SK-N-SH (cell line): ENCODE data around the gene MILR1. TPM values are rescaled to one million over a fixed set of nuclear protein-coding genes. Genes with fewer than 3 reads are reported as not detected.
"Not testable (repeated sequence)": the region's sequence is repeated elsewhere in the genome, so short reads cannot be mapped to it uniquely, and the experiment has no call there.

Source experiments
- CTCF ChIA-PET: fragments of 300-600, 350-600 bp; formaldehyde crosslinking; extraction: SDS; loops from one replicate; lab custom pipeline; 2021; lab: Yijun Ruan, JAX
- POLR2A ChIA-PET: fragments of 350-600 bp; sonication (Branson Sonifier 250); formaldehyde crosslinking; extraction: SDS; loops from one replicate; lab custom pipeline; 2020; ENCODE audit warnings: antibody characterized with exemption, inconsistent platforms; lab: Yijun Ruan, JAX
- DNase-seq: peaks from one replicate; pipeline ENCODE4 v3.0.0; 2012
- H2AFZ ChIP-seq: fragments of 200-600 bp; sonication (generic); 2 replicates; pipeline ENCODE4 v1.8.1; 2016; ENCODE audit warnings: antibody characterized with exemption, mild to moderate bottlenecking, low read depth
- H3F3A ChIP-seq: fragments of 200-600 bp; sonication (generic); replicated peaks from 2 replicates; pipeline ENCODE3; 2016; ENCODE audit warnings: antibody characterized with exemption, mild to moderate bottlenecking; ENCODE audit not compliant: insufficient read depth
- H3K27ac ChIP-seq, 2 experiments: fragments of 200-500 bp in 1 of 2; fragments of 200-600 bp in 1 of 2; sonication (Bioruptor generic) in 1 of 2; sonication (generic), shearing (Covaris generic) in 1 of 2; 2 replicates each; pipeline versions ENCODE4 v1.5.1 to v1.6.1; 2014 to 2016; ENCODE audit warnings: low read depth in 2 of 2, inconsistent platforms in 1 of 2, low read length in 1 of 2, mild to moderate bottlenecking in 1 of 2, mixed read lengths in 1 of 2
- H3K27me3 ChIP-seq: fragments of 200-600 bp; sonication (generic), shearing (Covaris generic); 2 replicates; pipeline ENCODE4 v1.6.1; 2016; ENCODE audit warnings: mixed run types; ENCODE audit not compliant: insufficient read depth
- H3K36me3 ChIP-seq, 2 experiments: fragments of 200-500 bp in 1 of 2; fragments of 200-600 bp in 1 of 2; sonication (Bioruptor generic) in 1 of 2; sonication (generic) in 1 of 2; replicated peaks in 1 of 2; 2 replicates each; pipeline versions ENCODE3 to v1.5.1; 2014 to 2016; ENCODE audit warnings: low read length in 1 of 2, mild to moderate bottlenecking in 1 of 2; ENCODE audit not compliant: insufficient read depth in 2 of 2, control insufficient read depth in 1 of 2
- H3K4me1 ChIP-seq, 2 experiments: fragments of 200-500 bp in 1 of 2; fragments of 200-600 bp in 1 of 2; sonication (Bioruptor generic) in 1 of 2; sonication (generic), shearing (Covaris generic) in 1 of 2; 2 replicates each; pipeline versions ENCODE4 v1.5.1 to v1.6.1; 2014 to 2016; ENCODE audit warnings: low read depth in 1 of 2, low read length in 1 of 2, mixed run types in 1 of 2; ENCODE audit not compliant: insufficient read depth in 2 of 2, control insufficient read depth in 1 of 2
- H3K4me2 ChIP-seq: fragments of 200-600 bp; sonication (generic), shearing (Covaris generic); 2 replicates; pipeline ENCODE4 v1.6.1; 2017; ENCODE audit warnings: mixed run types
- H3K4me3 ChIP-seq, 2 experiments: fragments of 200-500 bp in 1 of 2; fragments of 200-600 bp in 1 of 2; sonication (Bioruptor generic) in 1 of 2; sonication (generic), shearing (Covaris generic) in 1 of 2; 2 replicates each; pipeline versions ENCODE4 v1.5.1 to v1.8.1; 2014 to 2016; ENCODE audit warnings: low read depth in 2 of 2, inconsistent platforms in 1 of 2, low read length in 1 of 2, mild to moderate bottlenecking in 1 of 2, mixed read lengths in 1 of 2, moderate library complexity in 1 of 2
- H3K79me2 ChIP-seq: fragments of 200-600 bp; sonication (generic); 2 replicates; pipeline ENCODE4 v1.8.1; 2017; ENCODE audit warnings: mild to moderate bottlenecking; ENCODE audit not compliant: insufficient read depth
- H3K9ac ChIP-seq: fragments of 200-600 bp; sonication (generic); 2 replicates; pipeline ENCODE4 v1.6.1; 2017; ENCODE audit warnings: mixed run types
- H3K9me2 ChIP-seq: fragments of 200-600 bp; sonication (generic); 2 replicates; pipeline ENCODE4 v1.6.1; 2017; ENCODE audit warnings: mixed run types
- H3K9me3 ChIP-seq: fragments of 200-600 bp; sonication (generic); 2 replicates; pipeline ENCODE4 v1.6.1; 2017; ENCODE audit warnings: mixed run types, mild to moderate bottlenecking, moderate library complexity
- H4K20me1 ChIP-seq: fragments of 200-600 bp; sonication (generic); 2 replicates; pipeline ENCODE4 v1.6.1; 2017; ENCODE audit warnings: mild to moderate bottlenecking, mixed run types; ENCODE audit not compliant: insufficient read depth
- CTCF ChIP-seq: fragments of 200-600 bp; sonication (generic); IDR thresholded peaks from 2 replicates; pipeline ENCODE4 v1.6.1; 2017; ENCODE audit warnings: antibody characterized with exemption, mild to moderate bottlenecking, moderate library complexity
- ELF1 ChIP-seq: IDR thresholded peaks from 2 replicates; pipeline ENCODE4 v1.4.0; 2012
- EZH2phosphoT487 ChIP-seq: fragments of 200-600 bp; sonication (generic); IDR thresholded peaks from 2 replicates; pipeline ENCODE4 v1.6.1; 2017; ENCODE audit warnings: low read depth, mixed run types, mild to moderate bottlenecking, antibody characterized with exemption, moderate library complexity, borderline replicate concordance
- FOSL2 ChIP-seq: IDR thresholded peaks from 2 replicates; pipeline ENCODE4 v1.4.0; 2012; ENCODE audit warnings: low read depth, mild to moderate bottlenecking, moderate library complexity, borderline replicate concordance
- GATA2 ChIP-seq: sonication (generic); formaldehyde crosslinking; IDR thresholded peaks from 2 replicates; pipeline ENCODE4 v1.5.0; 2020; ENCODE audit warnings: mild to moderate bottlenecking, missing genetic modification reagents
- MXI1 ChIP-seq: IDR thresholded peaks from 2 replicates; pipeline ENCODE4 v1.6.1; 2012; ENCODE audit warnings: mild to moderate bottlenecking, low read depth, low read length, improper control_type of control experiment
- REST ChIP-seq: IDR thresholded peaks from 2 replicates; pipeline ENCODE4 v1.6.1; 2012; ENCODE audit warnings: mild to moderate bottlenecking, low read depth, low read length, moderate library complexity
- RXRA ChIP-seq: IDR thresholded peaks from 2 replicates; pipeline ENCODE4 v1.4.0; 2012; ENCODE audit warnings: low read depth, mild to moderate bottlenecking, borderline replicate concordance
- SMC3 ChIP-seq: IDR thresholded peaks from 2 replicates; pipeline ENCODE4 v1.6.1; 2012; ENCODE audit warnings: low read depth, low read length, improper control_type of control experiment
- TAF1 ChIP-seq: IDR thresholded peaks from 2 replicates; pipeline ENCODE4 v1.6.1; 2012; ENCODE audit warnings: low read depth, mild to moderate bottlenecking, low read length, moderate library complexity, borderline replicate concordance
- TCF12 ChIP-seq: IDR thresholded peaks from 2 replicates; pipeline ENCODE4 v1.4.0; 2012
- WGBS: methylation state at CpG from one replicate; pipeline ENCODE4 v1.1.6; 2017; ENCODE audit warnings: low lambda C conversion rate; 5-methylcytosine and 5-hydroxymethylcytosine counted together
- polyA plus RNA-seq, 3 experiments: library from polyadenylated mRNA; depleted of rRNA; stranded (reverse); fragments of >200 nt; gene quantifications; 2 replicates each; pipeline ENCODE4 v1.2.3, GENCODE V29; 2012
- TF ChIP-seq, protein P1 (sequence below): IDR thresholded peaks from 2 replicates; pipeline ENCODE4 v1.4.0; 2012; ENCODE audit warnings: low read depth, borderline replicate concordance
- TF ChIP-seq, protein P2 (sequence below): IDR thresholded peaks from 2 replicates; pipeline ENCODE4 v1.4.0; 2012; ENCODE audit warnings: low read depth
- TF ChIP-seq, protein P3 (sequence below): IDR thresholded peaks from 2 replicates; pipeline ENCODE4 v1.4.0; 2012; ENCODE audit warnings: low read depth, borderline replicate concordance

The MILR1 gene
- polyA plus RNA-seq, 1 of the 3 experiments (the other 2 are of a cell fraction), result 4.9 TPM

GRCh38 chr17:64428406-64428805, 20.5 kb upstream of the MILR1 start:
- H3K79me2 ChIP-seq, result no peaks in the 10 kb centered on the region
- no peaks in the 10 kb centered on the region for H3K9me2 ChIP-seq
- peaks cover 0 to 8% of the 10 kb centered on the region in 2 experiments; a peak in 1 of 4 replicates for H3K4me1 ChIP-seq
- no peaks in the 10 kb centered on the region for H3K27me3 ChIP-seq
- TF ChIP-seq SMC3 (no peak), ELF1 (no peak), MXI1 (no peak), TAF1 (no peak), GATA2 (CRISPR knock-in tag) (no peak), EZH2phosphoT487 (no peak)
- TF ChIP-seq, protein P1, sequence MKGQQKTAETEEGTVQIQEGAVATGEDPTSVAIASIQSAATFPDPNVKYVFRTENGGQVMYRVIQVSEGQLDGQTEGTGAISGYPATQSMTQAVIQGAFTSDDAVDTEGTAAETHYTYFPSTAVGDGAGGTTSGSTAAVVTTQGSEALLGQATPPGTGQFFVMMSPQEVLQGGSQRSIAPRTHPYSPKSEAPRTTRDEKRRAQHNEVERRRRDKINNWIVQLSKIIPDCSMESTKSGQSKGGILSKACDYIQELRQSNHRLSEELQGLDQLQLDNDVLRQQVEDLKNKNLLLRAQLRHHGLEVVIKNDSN, result no peak
- H3K4me2 ChIP-seq, result no peak overlapping the region
- H3F3A ChIP-seq, result no peaks in the 10 kb centered on the region
- 78% methylated on average over 1 of the region's 1 CpG for whole genome bisulfite sequencing
- POLR2A ChIA-PET, result no interaction called here
- H3K9ac ChIP-seq, result no peak overlapping the region
- no peaks in the 10 kb centered on the region for H3K9me3 ChIP-seq
- no peak for DNase-seq
- CTCF ChIA-PET, result interaction anchor here (1.3 to 4.8 kb wide), 3 partner anchors 9 to 108 kb away, joined by 4 to 70 read pairs (median 8); no protein-coding TSS in a partner anchor
- no peak overlapping the region for H3K27ac ChIP-seq
- H3K4me3 ChIP-seq, result no peak overlapping the region
- no peaks in the 10 kb centered on the region for H3K36me3 ChIP-seq
- H4K20me1 ChIP-seq, result no peaks in the 10 kb centered on the region
- H2AFZ ChIP-seq, result no peak overlapping the region

DNA sequence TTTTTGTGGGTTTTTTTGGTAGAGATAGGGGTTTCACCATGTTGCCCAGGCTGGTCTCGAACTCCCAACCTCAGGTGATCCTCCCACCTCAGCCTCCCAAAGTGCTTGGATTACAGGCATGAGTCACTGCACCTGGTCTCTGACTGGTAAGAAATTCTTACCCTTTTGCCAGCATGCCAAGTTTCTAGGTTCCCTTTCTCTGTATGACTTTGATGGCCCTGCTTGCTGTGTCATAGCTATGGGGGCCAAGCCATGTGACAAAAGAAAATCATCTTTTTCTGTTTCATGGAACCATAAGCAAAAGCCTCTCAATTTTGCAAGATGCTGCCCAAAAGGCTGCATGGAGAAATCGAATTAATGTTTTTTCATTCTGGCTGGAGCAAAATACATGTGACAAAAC, 18.9 kb upstream of the MILR1 start:
- H3F3A ChIP-seq, H3K4me2 ChIP-seq, H3K79me2 ChIP-seq, H3K9me2 ChIP-seq, H3K9ac ChIP-seq, H3K4me3 ChIP-seq, H3K36me3 ChIP-seq, H3K27me3 ChIP-seq, H3K27ac ChIP-seq, POLR2A ChIA-PET, H4K20me1 ChIP-seq, H3K9me3 ChIP-seq, H3K4me1 ChIP-seq, H2AFZ ChIP-seq, DNase-seq: not testable (repeated sequence)
- 61% methylated on average over 2 of the region's 2 CpGs for WGBS
- CTCF ChIA-PET, result interaction anchor here (0.6 to 4.8 kb wide), 4 partner anchors 10 to 108 kb away, joined by 3 to 70 read pairs (median 5); partner anchors contain the start of gene POLG2

DNA sequence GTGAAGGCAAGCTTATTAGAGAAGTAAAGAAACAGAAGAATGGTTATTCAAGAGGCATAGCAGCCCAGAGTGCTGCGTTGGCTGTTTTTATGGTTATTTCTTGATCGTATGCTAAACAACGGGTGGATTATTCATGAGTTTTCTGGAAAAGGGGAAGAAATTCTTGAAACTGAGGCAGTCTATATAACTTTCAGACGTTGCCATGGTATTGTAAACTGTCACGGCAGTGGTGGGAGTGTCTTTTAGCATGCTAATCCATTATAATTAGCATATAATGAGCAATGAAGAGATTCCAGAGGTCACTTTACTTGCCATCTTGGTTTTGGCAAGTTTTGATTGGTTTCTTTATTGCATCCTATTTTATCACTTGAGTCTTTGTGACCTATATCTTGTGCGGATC, 17.4 kb upstream of the MILR1 start:
- H3K9me2 ChIP-seq, result no peaks in the 10 kb centered on the region
- CTCF ChIA-PET, result interaction anchor here (0.7 to 4.8 kb wide), 3 partner anchors 12 to 218 kb away, joined by 3 to 70 read pairs (median 3); no protein-coding TSS in a partner anchor
- POLR2A ChIA-PET, result no interaction called here
- no peak for DNase-seq
- 71% methylated on average over 6 of the region's 6 CpGs for WGBS
- no peak overlapping the region for H3K4me2 ChIP-seq
- H3K27ac ChIP-seq, result no peak overlapping the region
- no peaks in the 10 kb centered on the region for H3K79me2 ChIP-seq
- no peaks in the 10 kb centered on the region for H3K9me3 ChIP-seq
- no peaks in the 10 kb centered on the region for H3K4me1 ChIP-seq
- H2AFZ ChIP-seq, result no peak overlapping the region
- H3K36me3 ChIP-seq, result no peaks in the 10 kb centered on the region
- H4K20me1 ChIP-seq, result no peaks in the 10 kb centered on the region
- no peaks in the 10 kb centered on the region for H3F3A ChIP-seq
- no peak overlapping the region for H3K9ac ChIP-seq
- no peaks in the 10 kb centered on the region for H3K27me3 ChIP-seq
- H3K4me3 ChIP-seq, result no peak overlapping the region
- TF ChIP-seq, protein P2, sequence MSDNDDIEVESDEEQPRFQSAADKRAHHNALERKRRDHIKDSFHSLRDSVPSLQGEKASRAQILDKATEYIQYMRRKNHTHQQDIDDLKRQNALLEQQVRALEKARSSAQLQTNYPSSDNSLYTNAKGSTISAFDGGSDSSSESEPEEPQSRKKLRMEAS, result no peak
- TF ChIP-seq, protein P3, sequence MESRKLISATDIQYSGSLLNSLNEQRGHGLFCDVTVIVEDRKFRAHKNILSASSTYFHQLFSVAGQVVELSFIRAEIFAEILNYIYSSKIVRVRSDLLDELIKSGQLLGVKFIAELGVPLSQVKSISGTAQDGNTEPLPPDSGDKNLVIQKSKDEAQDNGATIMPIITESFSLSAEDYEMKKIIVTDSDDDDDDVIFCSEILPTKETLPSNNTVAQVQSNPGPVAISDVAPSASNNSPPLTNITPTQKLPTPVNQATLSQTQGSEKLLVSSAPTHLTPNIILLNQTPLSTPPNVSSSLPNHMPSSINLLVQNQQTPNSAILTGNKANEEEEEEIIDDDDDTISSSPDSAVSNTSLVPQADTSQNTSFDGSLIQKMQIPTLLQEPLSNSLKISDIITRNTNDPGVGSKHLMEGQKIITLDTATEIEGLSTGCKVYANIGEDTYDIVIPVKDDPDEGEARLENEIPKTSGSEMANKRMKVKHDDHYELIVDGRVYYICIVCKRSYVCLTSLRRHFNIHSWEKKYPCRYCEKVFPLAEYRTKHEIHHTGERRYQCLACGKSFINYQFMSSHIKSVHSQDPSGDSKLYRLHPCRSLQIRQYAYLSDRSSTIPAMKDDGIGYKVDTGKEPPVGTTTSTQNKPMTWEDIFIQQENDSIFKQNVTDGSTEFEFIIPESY, result no peak
- TF ChIP-seq FOSL2, result no peak
- no peak for TF ChIP-seq RXRA
- no peak for TF ChIP-seq REST
- no peak for TF ChIP-seq TCF12
- no peak for TF ChIP-seq CTCF
